Naive thymus-derived CD4-positive, alpha-beta T cell (primary cell): ENCODE measurements around the gene FAM174C. TPM values are rescaled to one million over a fixed set of nuclear protein-coding genes. Genes with fewer than 3 reads are reported as not detected.
"Not testable (repeated sequence)": the region's sequence is repeated elsewhere in the genome, so short reads cannot be mapped to it uniquely, and the experiment has no call there.

Source experiments
- ATAC-seq: fragments of 150-1000 bp; cut with Tn5 transposase; 2 replicates; pipeline ENCODE4 v1.10.0; 2021; ENCODE audit warnings: mild to moderate bottlenecking, moderate library complexity
- CTCF ChIA-PET: fragments of 350-600 bp; sonication (Branson Sonifier 250); formaldehyde crosslinking; loops from one replicate; lab custom pipeline; 2021; ENCODE audit warnings: antibody characterized with exemption; lab: Charles Lee
- POLR2A ChIA-PET: fragments of 350-600 bp; sonication (Branson Sonifier 250); formaldehyde crosslinking; loops from one replicate; lab custom pipeline; 2021; ENCODE audit warnings: antibody characterized with exemption, inconsistent platforms; lab: Charles Lee
- DNase-seq, 9 donors: peaks; one replicate each; pipeline versions ENCODE4 v3.0.0 to v3.0.0-alpha.2; 2020 to 2022; ENCODE audit warnings: mixed read lengths in 1 of 9
- H3K27ac ChIP-seq: one replicate; pipeline ENCODE4 v1.7.0; 2013; ENCODE audit warnings: mild to moderate bottlenecking, low read depth, low read length, moderate library complexity
- H3K27me3 ChIP-seq, 2 donors: one replicate each; pipeline ENCODE4 v1.7.0; 2013; ENCODE audit warnings: low read length in 2 of 2, mild to moderate bottlenecking in 2 of 2, moderate library complexity in 2 of 2; ENCODE audit not compliant: control insufficient read depth in 2 of 2, insufficient read depth in 2 of 2
- H3K36me3 ChIP-seq, 3 experiments: 1 replicate in 2 of 3; 2 replicates in 1 of 3; pipeline ENCODE4 v1.7.0; 2013; ENCODE audit warnings: low read length in 3 of 3, mild to moderate bottlenecking in 3 of 3, moderate library complexity in 1 of 3; ENCODE audit not compliant: insufficient read depth in 3 of 3, control insufficient read depth in 2 of 3
- H3K4me1 ChIP-seq, 2 donors: one replicate each; pipeline ENCODE4 v1.7.0; 2013; ENCODE audit warnings: low read length in 2 of 2, mild to moderate bottlenecking in 2 of 2, moderate library complexity in 1 of 2; ENCODE audit not compliant: control insufficient read depth in 2 of 2, insufficient read depth in 2 of 2
- H3K4me3 ChIP-seq: 2 replicates; pipeline ENCODE4 v1.7.0; 2013; ENCODE audit warnings: mild to moderate bottlenecking, low read length
- H3K9me3 ChIP-seq, 3 experiments: 1 replicate in 2 of 3; 2 replicates in 1 of 3; pipeline ENCODE4 v1.7.0; 2013; ENCODE audit warnings: low read length in 3 of 3; ENCODE audit not compliant: control insufficient read depth in 2 of 3
- H3K27ac Mint-ChIP-seq, 9 donors: one replicate each; pipeline ENCODE4 v1.8.0; 2020 to 2022; ENCODE audit warnings: mixed read lengths in 9 of 9, mild to moderate bottlenecking in 8 of 9, moderate library complexity in 5 of 9, inconsistent platforms in 2 of 9
- H3K27me3 Mint-ChIP-seq, 5 donors: one replicate each; pipeline ENCODE4 v1.8.0; 2021 to 2022; ENCODE audit warnings: mixed read lengths in 5 of 5, mild to moderate bottlenecking in 1 of 5
- H3K36me3 Mint-ChIP-seq, 5 donors: one replicate each; pipeline ENCODE4 v1.8.0; 2020 to 2022; ENCODE audit warnings: mixed read lengths in 5 of 5, mild to moderate bottlenecking in 3 of 5, inconsistent platforms in 1 of 5
- H3K4me1 Mint-ChIP-seq, 7 donors: one replicate each; pipeline ENCODE4 v1.8.0; 2020 to 2022; ENCODE audit warnings: mixed read lengths in 7 of 7, mild to moderate bottlenecking in 3 of 7, inconsistent platforms in 1 of 7
- H3K4me3 Mint-ChIP-seq, 10 donors: one replicate each; pipeline ENCODE4 v1.8.0; 2020 to 2022; ENCODE audit warnings: mild to moderate bottlenecking in 10 of 10, mixed read lengths in 10 of 10, moderate library complexity in 6 of 10, inconsistent platforms in 2 of 10
- H3K9me3 Mint-ChIP-seq, 11 donors: one replicate each; pipeline ENCODE4 v1.8.0; 2020 to 2022; ENCODE audit warnings: mixed read lengths in 11 of 11, mild to moderate bottlenecking in 4 of 11, inconsistent platforms in 1 of 11, moderate library complexity in 1 of 11
- intact Hi-C, 2 donors: fragments of 100-400 bp; cut with micrococcal nuclease; formaldehyde crosslinking; loops; one replicate each; pipeline ENCODE4 v1.15.1; 2023
- polyA plus RNA-seq, 2 donors: library from polyadenylated mRNA; unstranded; fragments of 300-500 nt; fragmentation: Illumina TruSeq; gene quantifications; one replicate each; pipeline ENCODE4 v1.2.3, GENCODE V29; 2021
- total RNA-seq, 6 experiments: library from RNA in 5 of 6; stranded (reverse) in 5 of 6; gene quantifications; 1 replicate in 5 of 6; 2 replicates in 1 of 6; pipeline ENCODE4 v1.2.3 and lab custom pipeline; 2021 to 2026

The FAM174C gene
- total and polyA plus RNA-seq, 7 experiments from 2014 or later = 31.7 to 78.8 (median 50.0) TPM

- intact Hi-C loops = no loop called here
- ATAC-seq (no peak), DNase-seq (no peak)
- Mint-ChIP-seq H3K27ac (no peak overlapping the region), H3K4me1 (no peaks in the 10 kb centered on the region), H3K4me3 (no peak overlapping the region), H3K9me3 (peaks cover 0 to 2% (median 0%) of the 10 kb centered on the region in 11 donors), H3K36me3 (no peaks in the 10 kb centered on the region), H3K27me3 (no peaks in the 10 kb centered on the region)
- CTCF ChIA-PET = no interaction called here
- POLR2A ChIA-PET = no interaction called here
- Histone ChIP-seq H3K4me3 (no peak overlapping the region), H3K27ac (no peak overlapping the region), H3K9me3 (no peaks in the 10 kb centered on the region), H3K4me1 (no peaks in the 10 kb centered on the region), H3K27me3 (no peaks in the 10 kb centered on the region), H3K36me3 (no peaks in the 10 kb centered on the region)
These were observed 25.6 kb downstream of the FAM174C start for GRCh38 chr19:1300744-1301490.

GRCh38 chr19:1302533-1303239, 27.4 kb downstream of the FAM174C start:
- peaks cover 0 to 2% (median 0%) of the 10 kb centered on the region in 7 donors for H3K4me1 Mint-ChIP-seq
- H3K27ac Mint-ChIP-seq = no peak overlapping the region
- POLR2A ChIA-PET = no interaction called here
- ATAC-seq (no peak), DNase-seq (no peak)
- CTCF ChIA-PET = no interaction called here
- H3K4me3 Mint-ChIP-seq = no peak overlapping the region
- H3K36me3 ChIP-seq = no peaks in the 10 kb centered on the region
- H3K27me3 ChIP-seq = no peaks in the 10 kb centered on the region
- H3K4me1 ChIP-seq = no peaks in the 10 kb centered on the region
- intact Hi-C loops = no loop called here
- H3K9me3 Mint-ChIP-seq = peaks cover 0 to 2% (median 0%) of the 10 kb centered on the region in 11 donors
- H3K27me3 Mint-ChIP-seq = no peaks in the 10 kb centered on the region
- H3K27ac ChIP-seq = no peak overlapping the region
- no peaks in the 10 kb centered on the region for H3K36me3 Mint-ChIP-seq
- H3K9me3 ChIP-seq = no peaks in the 10 kb centered on the region
- no peak overlapping the region for H3K4me3 ChIP-seq

- H3K36me3 Mint-ChIP-seq = no peaks in the 10 kb centered on the region
- H3K36me3 ChIP-seq = no peaks in the 10 kb centered on the region
- H3K9me3 ChIP-seq = no peaks in the 10 kb centered on the region
- H3K4me1 ChIP-seq = no peaks in the 10 kb centered on the region
- ATAC-seq (no peak), DNase-seq (no peak)
- H3K27me3 ChIP-seq = no peaks in the 10 kb centered on the region
- no peak overlapping the region for H3K27ac Mint-ChIP-seq
- ChIA-PET CTCF (no interaction called here), POLR2A (no interaction called here)
- H3K4me3 Mint-ChIP-seq = no peak overlapping the region
- no peaks in the 10 kb centered on the region for H3K27me3 Mint-ChIP-seq
- no peak overlapping the region for H3K4me3 ChIP-seq
- intact Hi-C loops = no loop called here
- peaks cover 0 to 2% (median 0%) of the 10 kb centered on the region in 7 donors for H3K4me1 Mint-ChIP-seq
- no peaks in the 10 kb centered on the region for H3K9me3 Mint-ChIP-seq
- no peak overlapping the region for H3K27ac ChIP-seq
These were observed 29.0 kb downstream of the FAM174C start for GRCh38 chr19:1304197-1304924.

- H3K27me3 ChIP-seq, POLR2A ChIA-PET, DNase-seq, H3K4me1 Mint-ChIP-seq, H3K9me3 Mint-ChIP-seq, ATAC-seq, intact Hi-C loops, H3K9me3 ChIP-seq, H3K4me1 ChIP-seq, H3K27ac Mint-ChIP-seq, H3K36me3 Mint-ChIP-seq, H3K4me3 ChIP-seq, CTCF ChIA-PET, H3K4me3 Mint-ChIP-seq, H3K27me3 Mint-ChIP-seq, H3K36me3 ChIP-seq, H3K27ac ChIP-seq: not testable (repeated sequence)
These were observed 30.0 kb downstream of the FAM174C start for GRCh38 chr19:1305354-1305753.

GRCh38 chr19:1307320-1307719, 32.0 kb downstream of the FAM174C start:
- DNase-seq (no peak), ATAC-seq (no peak)
- CTCF ChIA-PET = no interaction called here
- H3K27ac Mint-ChIP-seq = no peak overlapping the region
- no peaks in the 10 kb centered on the region for H3K36me3 ChIP-seq
- H3K4me3 Mint-ChIP-seq = peak overlapping the region in 2 of 10 donors; percentile 29 to 53
- H3K9me3 Mint-ChIP-seq = no peaks in the 10 kb centered on the region
- intact Hi-C loops = no loop called here
- H3K4me3 ChIP-seq = no peak overlapping the region
- no peak overlapping the region for H3K27ac ChIP-seq
- POLR2A ChIA-PET = no interaction called here
- H3K4me1 Mint-ChIP-seq = peaks cover 0 to 2% (median 0%) of the 10 kb centered on the region in 7 donors
- no peaks in the 10 kb centered on the region for H3K36me3 Mint-ChIP-seq
- H3K27me3 ChIP-seq = no peaks in the 10 kb centered on the region
- no peaks in the 10 kb centered on the region for H3K27me3 Mint-ChIP-seq
- no peaks in the 10 kb centered on the region for H3K9me3 ChIP-seq
- no peaks in the 10 kb centered on the region for H3K4me1 ChIP-seq

- no peaks in the 10 kb centered on the region for H3K36me3 ChIP-seq
- ChIA-PET CTCF (no interaction called here), POLR2A (no interaction called here)
- no peaks in the 10 kb centered on the region for H3K9me3 Mint-ChIP-seq
- no peaks in the 10 kb centered on the region for H3K27me3 ChIP-seq
- H3K27ac ChIP-seq = no peak overlapping the region
- no peaks in the 10 kb centered on the region for H3K4me1 ChIP-seq
- no peak for ATAC-seq
- no peak overlapping the region for H3K27ac Mint-ChIP-seq
- H3K4me3 ChIP-seq = no peak overlapping the region
- H3K4me1 Mint-ChIP-seq = peaks cover 0 to 2% (median 0%) of the 10 kb centered on the region in 7 donors
- H3K9me3 ChIP-seq = no peaks in the 10 kb centered on the region
- no peaks in the 10 kb centered on the region for H3K36me3 Mint-ChIP-seq
- peak overlapping the region in 2 of 10 donors; percentile 29 to 53 for H3K4me3 Mint-ChIP-seq
- no peaks in the 10 kb centered on the region for H3K27me3 Mint-ChIP-seq
- DNase-seq = no peak
- intact Hi-C loops = no loop called here
These were observed 32.5 kb downstream of the FAM174C start for GRCh38 chr19:1307755-1308303.
